GM12878 (cell line): ENCODE measurements around the gene MCC. TPM values are rescaled to one million over a fixed set of nuclear protein-coding genes. Genes with fewer than 3 reads are reported as not detected.

Source experiments
- ATAC-seq: fragments of 200-7000 bp; cut with Tn5 transposase; 3 replicates; pipeline ENCODE4 v1.9.1; 2020; ENCODE audit warnings: mild to moderate bottlenecking, moderate library complexity
- BruUV-seq: library from RNA; stranded (reverse); fragments of 400-500 nt; replicated peaks from 2 replicates; lab custom pipeline; 2021; lab: Mats Ljungman, UMichigan
- CTCF ChIA-PET: fragments of 300-600 bp; sonication (Branson Sonifier 250); formaldehyde crosslinking; extraction: SDS; loops from one replicate; lab custom pipeline; 2021; ENCODE audit warnings: inconsistent platforms; lab: Yijun Ruan, JAX
- POLR2A ChIA-PET: fragments of 350-600 bp; formaldehyde crosslinking; extraction: SDS; loops from one replicate; lab custom pipeline; 2021; ENCODE audit warnings: inconsistent platforms; lab: Charles Lee
- RAD21 ChIA-PET: fragments of 300-600 bp; sonication (Branson Sonifier 250); formaldehyde crosslinking; loops from one replicate; lab custom pipeline; 2023; ENCODE audit warnings: antibody characterized with exemption; ENCODE audit not compliant: unreplicated experiment; lab: Charles Lee
- SMC1A ChIA-PET: fragments of 300-600 bp; sonication (Branson Sonifier 250); formaldehyde crosslinking; loops from one replicate; lab custom pipeline; 2023; ENCODE audit not compliant: unreplicated experiment, uncharacterized antibody; lab: Charles Lee
- DNase-seq: peaks from one replicate; pipeline ENCODE4 v3.0.0-alpha.2; 2011; ENCODE audit warnings: low read depth, low spot score
- FAIRE-seq: peaks from 3 replicates; lab custom pipeline; 2011; peaks lifted over from hg19 to GRCh38; lab: Jason Lieb, UNC
- H2AFZ ChIP-seq: 2 replicates; pipeline ENCODE4 v1.6.0; 2011; ENCODE audit warnings: low read depth, low read length, control low read depth; ENCODE audit not compliant: control insufficient read depth
- H3K27ac ChIP-seq: 2 replicates; pipeline ENCODE4 v1.5.1; 2011; ENCODE audit warnings: control low read depth; ENCODE audit not compliant: control insufficient read depth, insufficient read depth
- H3K27me3 ChIP-seq, 2 experiments: replicated peaks in 1 of 2; 2 replicates each; pipeline versions ENCODE4 v1.6.0 to v1.6.1; 2011; ENCODE audit warnings: low read length in 1 of 2; ENCODE audit not compliant: control insufficient read depth in 2 of 2, insufficient read depth in 2 of 2
- H3K36me3 ChIP-seq, 2 experiments: 2 replicates each; pipeline ENCODE4 v1.5.1; 2011; ENCODE audit warnings: low read length in 1 of 2; ENCODE audit not compliant: control insufficient read depth in 2 of 2, insufficient read depth in 2 of 2
- H3K4me1 ChIP-seq: 2 replicates; pipeline ENCODE4 v1.6.1; 2011; ENCODE audit warnings: mild to moderate bottlenecking, low read length, moderate library complexity, mixed read lengths; ENCODE audit not compliant: control insufficient read depth, insufficient read depth
- H3K4me2 ChIP-seq: 2 replicates; pipeline ENCODE4 v1.6.0; 2011; ENCODE audit warnings: control low read depth; ENCODE audit not compliant: control insufficient read depth, insufficient read depth
- H3K4me3 ChIP-seq: fragments of 200-600 bp; sonication (generic); 2 replicates; pipeline ENCODE4 v1.5.1; 2016
- H3K79me2 ChIP-seq: 2 replicates; pipeline ENCODE4 v1.6.0; 2011; ENCODE audit warnings: low read length; ENCODE audit not compliant: control insufficient read depth, insufficient read depth
- H3K9ac ChIP-seq: 2 replicates; pipeline ENCODE4 v1.8.0; 2011; ENCODE audit warnings: low read length, control low read depth, mixed read lengths; ENCODE audit not compliant: control insufficient read depth, insufficient read depth
- H3K9me3 ChIP-seq: replicated peaks from 3 replicates; pipeline ENCODE4 v1.5.1; 2011; ENCODE audit warnings: mild to moderate bottlenecking, low read length; ENCODE audit not compliant: control insufficient read depth, insufficient read depth
- H4K20me1 ChIP-seq: 2 replicates; pipeline ENCODE4 v1.6.0; 2011; ENCODE audit not compliant: control insufficient read depth, insufficient read depth
- ASH2L ChIP-seq: fragments of 300-600, 200-600 bp; sonication (generic); IDR thresholded peaks from 2 replicates; pipeline ENCODE4 v1.6.1; 2017; ENCODE audit warnings: low read depth, mild to moderate bottlenecking, borderline replicate concordance
- BMI1 ChIP-seq: fragments of 450-650 bp; IDR thresholded peaks from 2 replicates; pipeline ENCODE4 v1.6.1; 2016; ENCODE audit warnings: mild to moderate bottlenecking, moderate library complexity, borderline replicate concordance
- CREB1 ChIP-seq: IDR thresholded peaks from 2 replicates; pipeline ENCODE4 v1.6.1; 2012; ENCODE audit warnings: low read depth, mild to moderate bottlenecking, inconsistent platforms
- ETV6 ChIP-seq, 2 experiments: fragments of 450-650 bp in 1 of 2; IDR thresholded peaks in 1 of 2; conservative IDR thresholded peaks in 1 of 2; 2 replicates each; pipeline ENCODE4 v1.6.1; 2014; ENCODE audit warnings: antibody characterized with exemption in 1 of 2, borderline replicate concordance in 1 of 2, low read depth in 1 of 2, mild to moderate bottlenecking in 1 of 2, moderate library complexity in 1 of 2
- GABPA ChIP-seq: IDR thresholded peaks from 2 replicates; pipeline ENCODE4 v1.6.1; 2014; ENCODE audit warnings: antibody characterized with exemption, low read depth, mild to moderate bottlenecking, inconsistent platforms
- LARP7 ChIP-seq: fragments of 450-650 bp; IDR thresholded peaks from 2 replicates; pipeline ENCODE4 v1.6.1; 2017; ENCODE audit warnings: mild to moderate bottlenecking
- PKNOX1 ChIP-seq: fragments of 450-650 bp; IDR thresholded peaks from 2 replicates; pipeline ENCODE4 v1.6.1; 2016; ENCODE audit warnings: mild to moderate bottlenecking
- POLR2AphosphoS5 ChIP-seq: IDR thresholded peaks from 2 replicates; pipeline ENCODE4 v1.6.1; 2011; ENCODE audit warnings: mild to moderate bottlenecking, low read length, inconsistent platforms
- SIN3A ChIP-seq: IDR thresholded peaks from 2 replicates; pipeline ENCODE4 v1.6.1; 2012; ENCODE audit warnings: low read depth, low read length, improper control_type of control experiment
- STAT3 ChIP-seq: IDR thresholded peaks from 2 replicates; pipeline ENCODE4 v1.6.1; 2011; ENCODE audit warnings: low read depth, low read length, improper control_type of control experiment
- SUPT20H ChIP-seq: IDR thresholded peaks from 2 replicates; pipeline ENCODE4 v1.6.1; 2011; ENCODE audit warnings: low read depth, mild to moderate bottlenecking, low read length, moderate library complexity, borderline replicate concordance; ENCODE audit not compliant: control insufficient read depth
- WGBS: methylation state at CpG from one replicate; pipeline ENCODE4 v1.1.6; 2016; ENCODE audit warnings: low lambda C conversion rate; ENCODE audit not compliant: insufficient replicate concordance, insufficient coverage; ENCODE audit errors: missing lambda C conversion rate; 5-methylcytosine and 5-hydroxymethylcytosine counted together
- in situ Hi-C: fragments of 300-500 bp; cut with MboI; formaldehyde crosslinking; loops from 9 replicates; pipeline ENCODE4 v1.14.3; 2018; ENCODE audit warnings: mixed read lengths
- intact Hi-C: fragments of 100-400 bp; cut with micrococcal nuclease; formaldehyde crosslinking; loops from one replicate; pipeline ENCODE4 v1.14.2; 2022; ENCODE audit not compliant: unreplicated experiment
- polyA plus RNA-seq, 11 experiments: library from polyadenylated mRNA; depleted of rRNA in 4 of 11; unstranded in 6 of 11; stranded (reverse) in 5 of 11; fragments of >200 nt; fragmentation: Nextera tagmentation in 4 of 11; fragmentation: Illumina TruSeq in 1 of 11; extraction: Ambion mirVana in 4 of 11; extraction: Trizol in 1 of 11; gene quantifications; 1 replicate in 1 of 11; 2 replicates in 10 of 11; pipeline versions ENCODE4 v1.2.1 to v1.2.3, GENCODE V29; 2011 to 2016; ENCODE audit warnings: inconsistent platforms in 2 of 11, missing spikeins in 2 of 11, low read depth in 1 of 11
- total RNA-seq, 4 experiments: library from RNA; depleted of rRNA in 3 of 4; stranded (reverse); fragments of >200 nt in 3 of 4; fragmentation: Illumina TruSeq in 1 of 4; extraction: Trizol in 1 of 4; gene quantifications; 2 replicates each; pipeline versions ENCODE4 v1.2.1 to v1.2.3, GENCODE V29; 2013 to 2021
- TF ChIP-seq, protein P1 (sequence below): IDR thresholded peaks from 2 replicates; pipeline ENCODE4 v1.6.1; 2012; ENCODE audit warnings: low read depth, low read length, improper control_type of control experiment

Gene MCC
- total and polyA plus RNA-seq, 10 of the 15 experiments (the other 5 are each of a cell fraction or from before 2014, with no cell fraction given) = 0.03 to 0.86 (median 0.16) TPM

GRCh38 chr5:113390224-113390623, 98.0 kb downstream of the MCC start:
- WGBS = 0% methylated on average over 1 of the region's 1 CpG
- ChIA-PET SMC1A (no interaction called here), RAD21 (no interaction called here), CTCF (interaction anchor here (2.4 kb wide), 1 partner anchor 11 kb away, joined by 11 read pairs; no protein-coding TSS in a partner anchor), POLR2A (no interaction called here)
- Histone ChIP-seq H3K4me2 (no peak overlapping the region), H3K27ac (no peak overlapping the region), H3K27me3 (no peaks in the 10 kb centered on the region; a peak in 1 of 4 replicates), H3K9me3 (no peaks in the 10 kb centered on the region), H2AFZ (no peak overlapping the region), H3K79me2 (no peaks in the 10 kb centered on the region), H3K4me3 (no peak overlapping the region), H4K20me1 (no peaks in the 10 kb centered on the region), H3K4me1 (no peaks in the 10 kb centered on the region), H3K36me3 (no peaks in the 10 kb centered on the region), H3K9ac (no peak overlapping the region)
- ATAC-seq (no peak), FAIRE-seq (peak; percentile 44), DNase-seq (no peak)
- in situ Hi-C loops (no loop called here), intact Hi-C loops (no loop called here)
- TF ChIP-seq GABPA = no peak
- BruUV-seq = no TSS peak

DNA sequence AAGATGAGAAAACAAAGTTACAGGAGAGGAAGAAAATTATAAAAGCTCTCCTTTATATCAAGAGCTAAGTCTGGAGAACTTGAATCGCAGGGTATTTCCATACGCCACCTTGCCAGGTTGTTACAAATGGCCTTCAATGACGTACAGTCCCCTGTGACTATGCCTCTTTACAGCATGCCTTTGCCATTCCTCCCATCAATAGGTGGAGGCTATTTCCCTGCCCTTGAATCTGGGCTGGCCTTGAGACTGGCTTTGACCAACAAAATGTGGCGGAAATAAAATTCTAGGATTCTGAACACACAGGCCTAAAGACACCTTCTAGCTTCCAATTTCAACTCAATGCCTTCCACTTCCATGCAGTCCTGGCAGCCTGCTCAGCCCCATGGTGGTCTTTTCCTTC, 99.1 kb downstream of the MCC start:
- POLR2A ChIA-PET = no interaction called here
- Histone ChIP-seq H3K27ac (no peak overlapping the region), H3K4me3 (no peak overlapping the region), H2AFZ (no peak overlapping the region), H3K9ac (no peak overlapping the region), H3K36me3 (no peaks in the 10 kb centered on the region), H3K4me1 (no peaks in the 10 kb centered on the region), H4K20me1 (no peaks in the 10 kb centered on the region), H3K79me2 (no peaks in the 10 kb centered on the region), H3K27me3 (no peaks in the 10 kb centered on the region; a peak in 1 of 4 replicates), H3K4me2 (no peak overlapping the region), H3K9me3 (no peaks in the 10 kb centered on the region)
- CTCF ChIA-PET = interaction anchor here (0.9 to 2.4 kb wide), 3 partner anchors 10 to 222 kb away, joined by 3 to 11 read pairs (median 4); no protein-coding TSS in a partner anchor
- ATAC-seq (no peak), DNase-seq (no peak), FAIRE-seq (no peak)
- 67% methylated on average over 4 of the region's 4 CpGs for WGBS
- intact Hi-C loops = no loop called here
- SMC1A ChIA-PET = no interaction called here
- in situ Hi-C loops = no loop called here
- RAD21 ChIA-PET = no interaction called here
- BruUV-seq = no TSS peak
- no peak for TF ChIP-seq SIN3A
- TF ChIP-seq, protein P1, sequence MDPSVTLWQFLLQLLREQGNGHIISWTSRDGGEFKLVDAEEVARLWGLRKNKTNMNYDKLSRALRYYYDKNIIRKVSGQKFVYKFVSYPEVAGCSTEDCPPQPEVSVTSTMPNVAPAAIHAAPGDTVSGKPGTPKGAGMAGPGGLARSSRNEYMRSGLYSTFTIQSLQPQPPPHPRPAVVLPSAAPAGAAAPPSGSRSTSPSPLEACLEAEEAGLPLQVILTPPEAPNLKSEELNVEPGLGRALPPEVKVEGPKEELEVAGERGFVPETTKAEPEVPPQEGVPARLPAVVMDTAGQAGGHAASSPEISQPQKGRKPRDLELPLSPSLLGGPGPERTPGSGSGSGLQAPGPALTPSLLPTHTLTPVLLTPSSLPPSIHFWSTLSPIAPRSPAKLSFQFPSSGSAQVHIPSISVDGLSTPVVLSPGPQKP = no peak
- no peak for TF ChIP-seq CREB1
- TF ChIP-seq PKNOX1 = no peak
- no peak for TF ChIP-seq LARP7
- no peak for TF ChIP-seq POLR2AphosphoS5
- no peak for TF ChIP-seq BMI1
- TF ChIP-seq SUPT20H = no peak
- no peak for TF ChIP-seq STAT3
- TF ChIP-seq ASH2L = no peak
- TF ChIP-seq ETV6 (conservative IDR thresholded peaks at IDR 0.05 in 1 of 2, IDR thresholded peaks at IDR 0.05 in 1 of 2; ENCODE audit: borderline replicate concordance in 1 of 2, low read depth in 1 of 2) = no peak
